Right atrium auricular region (tissue), 2 donors: Measurements from ENCODE around the gene PPP2R5B. TPM values are rescaled to one million over a fixed set of nuclear protein-coding genes. Genes with fewer than 3 reads are reported as not detected.

ENCODE experiments used
- DNase-seq: peaks from one replicate; pipeline ENCODE4 v3.0.0-alpha.2; 2019; ENCODE audit warnings: low spot score
- H3K27ac ChIP-seq, 2 donors: fragments of 200-600 bp; sonication (generic); 1 replicate in 1 of 2; 2 replicates in 1 of 2; pipeline ENCODE4 v1.5.1; 2016 to 2019
- H3K27me3 ChIP-seq, 2 donors: fragments of 200-600 bp; sonication (generic); one replicate each; pipeline versions ENCODE4 v1.5.1 to v1.6.0; 2017 to 2019
- H3K36me3 ChIP-seq: fragments of 200-600 bp; sonication (generic); one replicate; pipeline ENCODE4 v1.5.1; 2016
- H3K4me1 ChIP-seq, 2 donors: fragments of 200-600 bp; sonication (generic); one replicate each; pipeline versions ENCODE4 v1.5.1 to v1.6.0; 2017 to 2019
- H3K4me3 ChIP-seq, 2 donors: fragments of 200-600 bp; sonication (generic); 1 replicate in 1 of 2; 2 replicates in 1 of 2; pipeline ENCODE4 v1.5.1; 2017 to 2019; ENCODE audit warnings: mild to moderate bottlenecking in 1 of 2, moderate library complexity in 1 of 2
- H3K9me3 ChIP-seq, 2 donors: fragments of 200-600 bp; sonication (generic); one replicate each; pipeline ENCODE4 v1.5.1; 2019
- CTCF ChIP-seq, 2 donors: fragments of 200-600 bp; sonication (generic); IDR thresholded peaks; one replicate each; pipeline ENCODE4 v1.5.1; 2019; ENCODE audit warnings: antibody characterized with exemption in 2 of 2
- total RNA-seq, 2 donors: library from RNA; depleted of rRNA; stranded (reverse); fragments of >200 nt; gene quantifications; one replicate each; pipeline ENCODE4 v1.1.0, GENCODE V29; 2016

Gene PPP2R5B
- total RNA-seq, 2 donors from 2014 or later, result 21.5 to 23.0 TPM

- Histone ChIP-seq H3K27ac (no peak overlapping the region), H3K9me3 (no peaks in the 10 kb centered on the region), H3K4me3 (no peak overlapping the region), H3K36me3 (no peaks in the 10 kb centered on the region), H3K27me3 (no peaks in the 10 kb centered on the region), H3K4me1 (no peaks in the 10 kb centered on the region)
- no peak for DNase-seq
- no peak for TF ChIP-seq CTCF (IDR thresholded peaks at IDR 0.05)
Measured at GRCh38 chr11:64947208-64947814, 22.8 kb downstream of the PPP2R5B start.

- no peak overlapping the region for H3K4me3 ChIP-seq
- no peaks in the 10 kb centered on the region for H3K4me1 ChIP-seq
- no peak overlapping the region for H3K27ac ChIP-seq
- no peaks in the 10 kb centered on the region for H3K9me3 ChIP-seq
- DNase-seq, result no peak
- no peaks in the 10 kb centered on the region for H3K27me3 ChIP-seq
- no peaks in the 10 kb centered on the region for H3K36me3 ChIP-seq
- TF ChIP-seq CTCF (IDR thresholded peaks at IDR 0.05), result no peak
Measured at GRCh38 chr11:64951529-64951928, 27.0 kb downstream of the PPP2R5B start.

DNA sequence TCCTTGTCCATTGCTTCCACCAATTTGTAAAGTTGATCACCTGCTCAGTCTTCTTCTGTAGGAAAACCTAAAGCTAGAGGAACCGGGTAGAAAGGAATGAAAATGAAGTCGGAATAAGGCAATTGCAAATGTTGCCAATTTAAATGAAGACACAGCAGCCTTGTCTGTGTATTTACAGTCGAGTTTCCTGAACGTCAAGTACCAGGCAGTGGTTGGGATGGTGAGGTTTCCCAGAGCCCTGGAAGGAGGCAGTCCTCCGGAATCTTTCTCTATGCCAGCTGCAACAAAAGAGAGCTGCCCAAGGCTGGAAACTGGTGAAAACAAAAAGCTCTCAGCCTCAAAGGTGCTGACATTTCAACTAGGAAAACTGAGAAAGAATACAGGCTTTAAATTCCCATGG, 29.7 kb downstream of the PPP2R5B start:
- no peak for TF ChIP-seq CTCF (IDR thresholded peaks at IDR 0.05)
- no peaks in the 10 kb centered on the region for H3K9me3 ChIP-seq
- no peaks in the 10 kb centered on the region for H3K4me1 ChIP-seq
- H3K36me3 ChIP-seq, result no peaks in the 10 kb centered on the region
- no peak for DNase-seq
- H3K27ac ChIP-seq, result no peak overlapping the region
- no peaks in the 10 kb centered on the region for H3K27me3 ChIP-seq
- H3K4me3 ChIP-seq, result no peak overlapping the region

GRCh38 chr11:64959498-64959897, 35.0 kb downstream of the PPP2R5B start:
- no peak for TF ChIP-seq CTCF (IDR thresholded peaks at IDR 0.05)
- no peak overlapping the region for H3K4me3 ChIP-seq
- DNase-seq, result no peak

GRCh38 chr11:64960719-64961118, 36.2 kb downstream of the PPP2R5B start:
- H3K4me3 ChIP-seq, result no peak overlapping the region
- TF ChIP-seq CTCF (IDR thresholded peaks at IDR 0.05), result no peak
- H3K27me3 ChIP-seq, result no peaks in the 10 kb centered on the region
- no peak for DNase-seq
- no peak overlapping the region for H3K27ac ChIP-seq
- H3K9me3 ChIP-seq, result no peaks in the 10 kb centered on the region
- H3K4me1 ChIP-seq, result no peaks in the 10 kb centered on the region
- H3K36me3 ChIP-seq, result no peaks in the 10 kb centered on the region

More at GRCh38 chr11:64959498-64959897, 35.0 kb downstream of the PPP2R5B start:
- Histone ChIP-seq H3K9me3 (no peaks in the 10 kb centered on the region), H3K36me3 (no peaks in the 10 kb centered on the region), H3K27me3 (no peaks in the 10 kb centered on the region), H3K27ac (no peak overlapping the region), H3K4me1 (no peaks in the 10 kb centered on the region)

DNA sequence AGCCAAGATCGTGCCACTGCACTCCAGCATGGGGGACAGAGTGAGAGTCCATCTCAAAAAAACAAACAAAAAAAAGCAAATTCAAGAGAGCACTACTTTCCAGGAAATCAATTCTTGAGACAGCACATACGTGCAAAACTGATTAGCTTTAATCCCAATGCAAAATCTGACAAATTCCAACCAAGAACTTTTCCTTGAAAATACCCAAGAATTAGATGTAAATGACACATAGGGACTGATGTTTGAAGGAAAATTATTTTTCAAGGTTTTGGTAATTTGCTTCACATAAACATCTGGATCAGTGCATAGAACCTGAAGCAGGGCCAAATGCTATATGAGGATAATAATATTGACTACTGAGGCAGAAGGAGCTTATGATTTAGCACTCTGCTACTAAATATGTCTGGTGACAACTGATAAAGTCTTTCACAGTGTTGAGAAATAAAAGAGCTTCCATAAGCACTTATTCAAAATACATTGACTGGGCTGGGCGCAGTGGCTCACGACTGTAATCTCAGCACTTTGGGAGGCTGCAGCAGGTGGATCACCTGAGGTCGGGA, 38.7 kb downstream of the PPP2R5B start:
- no peaks in the 10 kb centered on the region for H3K4me1 ChIP-seq
- H3K36me3 ChIP-seq, result no peaks in the 10 kb centered on the region
- no peak for TF ChIP-seq CTCF (IDR thresholded peaks at IDR 0.05)
- H3K4me3 ChIP-seq, result no peak overlapping the region
- DNase-seq, result no peak
- no peak overlapping the region for H3K27ac ChIP-seq
- no peaks in the 10 kb centered on the region for H3K27me3 ChIP-seq
- H3K9me3 ChIP-seq, result no peaks in the 10 kb centered on the region
